K562 (cell line): ENCODE data around the gene KCNA1. TPM values are rescaled to one million over a fixed set of nuclear protein-coding genes. Genes with fewer than 3 reads are reported as not detected.

Source experiments
- ATAC-seq: fragments of 200-7000 bp; cut with Tn5 transposase; 3 replicates; pipeline ENCODE4 v1.9.1; 2020; ENCODE audit warnings: moderate library complexity
- BruUV-seq: library from RNA; stranded (reverse); fragments of 400-500 nt; replicated peaks from 2 replicates; lab custom pipeline; 2021; lab: Mats Ljungman, UMichigan
- CTCF ChIA-PET: fragments of 300-600 bp; formaldehyde crosslinking; extraction: SDS; loops from one replicate; lab custom pipeline; 2021; ENCODE audit warnings: low intra/inter-chr PET ratio; lab: Yijun Ruan, JAX
- POLR2A ChIA-PET: fragments of 300-600, 350-650 bp; sonication (Branson Sonifier 250); formaldehyde crosslinking; extraction: SDS; loops from one replicate; lab custom pipeline; 2021; ENCODE audit warnings: antibody characterized with exemption, inconsistent platforms; lab: Yijun Ruan, JAX
- DNase-seq, 4 experiments: peaks; one replicate each; pipeline versions ENCODE4 v3.0.0 to v3.0.0-alpha.2; 2011 to 2018; ENCODE audit warnings: low spot score in 3 of 4, mixed read lengths in 3 of 4; ENCODE audit errors: extremely low read depth in 1 of 4
- FAIRE-seq: peaks from 2 replicates; lab custom pipeline; 2011; peaks lifted over from hg19 to GRCh38; lab: Jason Lieb, UNC
- H2AFZ ChIP-seq: 2 replicates; pipeline ENCODE4 v1.6.0; 2011; ENCODE audit warnings: low read depth, low read length, control low read depth, inconsistent platforms
- H3K27ac ChIP-seq: fragments of 200-600 bp; 3 replicates; pipeline ENCODE4 v1.8.0; 2011; ENCODE audit warnings: low read depth, mild to moderate bottlenecking, control low read depth, inconsistent platforms, low read length, moderate library complexity, mixed read lengths; ENCODE audit errors: extremely low read depth
- H3K27me3 ChIP-seq, 2 experiments: fragments of 300-600 bp in 1 of 2; 2 replicates in 1 of 2; 3 replicates in 1 of 2; pipeline versions ENCODE4 v1.6.0 to v1.8.0; 2011; ENCODE audit warnings: inconsistent platforms in 2 of 2, low read length in 2 of 2, mild to moderate bottlenecking in 1 of 2, mixed read lengths in 1 of 2, moderate library complexity in 1 of 2; ENCODE audit not compliant: control insufficient read depth in 2 of 2, insufficient read depth in 2 of 2
- H3K36me3 ChIP-seq: fragments of 300-600 bp; 3 replicates; pipeline ENCODE4 v1.8.0; 2011; ENCODE audit warnings: mild to moderate bottlenecking, low read length, inconsistent platforms; ENCODE audit not compliant: control insufficient read depth, insufficient read depth
- H3K4me1 ChIP-seq, 2 experiments: fragments of 200-600 bp in 1 of 2; replicated peaks in 1 of 2; 2 replicates in 1 of 2; 3 replicates in 1 of 2; pipeline versions ENCODE4 v1.5.1 to v1.8.0; 2011; ENCODE audit warnings: inconsistent platforms in 2 of 2, low read length in 2 of 2, mild to moderate bottlenecking in 1 of 2, mixed read lengths in 1 of 2, moderate library complexity in 1 of 2; ENCODE audit not compliant: control insufficient read depth in 2 of 2, insufficient read depth in 2 of 2
- H3K4me2 ChIP-seq: 2 replicates; pipeline ENCODE4 v1.6.1; 2011; ENCODE audit warnings: low read length, control low read depth, inconsistent platforms, mixed read lengths; ENCODE audit not compliant: insufficient read depth
- H3K4me3 ChIP-seq: fragments of 200-600 bp; sonication (generic), shearing (Covaris generic); 2 replicates; pipeline ENCODE4 v1.5.1; 2016; ENCODE audit warnings: control low read depth, inconsistent platforms
- H3K79me2 ChIP-seq: fragments of 200-600 bp; 3 replicates; pipeline ENCODE4 v1.8.0; 2011; ENCODE audit warnings: low read length, inconsistent platforms; ENCODE audit not compliant: control insufficient read depth, insufficient read depth
- H3K9ac ChIP-seq, 2 experiments: 2 replicates each; pipeline versions ENCODE4 v1.6.0 to v1.6.1; 2011; ENCODE audit warnings: low read depth in 2 of 2, low read length in 2 of 2, control low read depth in 1 of 2, inconsistent platforms in 1 of 2, mild to moderate bottlenecking in 1 of 2, mixed read lengths in 1 of 2; ENCODE audit not compliant: insufficient read depth in 1 of 2
- H3K9me1 ChIP-seq: one replicate; pipeline ENCODE4 v1.6.0; 2011; ENCODE audit warnings: inconsistent platforms, mild to moderate bottlenecking, low read length, moderate library complexity; ENCODE audit not compliant: control insufficient read depth, insufficient read depth
- H3K9me3 ChIP-seq: replicated peaks from 2 replicates; pipeline ENCODE4 v1.5.1; 2011; ENCODE audit warnings: low read depth, low read length, inconsistent platforms; ENCODE audit not compliant: control insufficient read depth, insufficient read depth
- H4K20me1 ChIP-seq: replicated peaks from 2 replicates; pipeline ENCODE4 v1.6.1; 2011; ENCODE audit warnings: low read length, inconsistent platforms, mixed read lengths; ENCODE audit not compliant: control insufficient read depth, insufficient read depth
- CBX1 ChIP-seq: sonication (generic); IDR thresholded peaks from 2 replicates; pipeline ENCODE4 v1.6.1; 2016; ENCODE audit warnings: antibody characterized with exemption, low read depth, mild to moderate bottlenecking
- FOXK2 ChIP-seq, 2 experiments: fragments of 450-650 bp; IDR thresholded peaks in 1 of 2; conservative IDR thresholded peaks in 1 of 2; 2 replicates each; pipeline ENCODE4 v1.6.1; 2016; ENCODE audit warnings: low read depth in 2 of 2, mild to moderate bottlenecking in 1 of 2
- HINFP ChIP-seq: fragments of 450-650 bp; conservative IDR thresholded peaks from 2 replicates; pipeline ENCODE4 v1.6.1; 2016; ENCODE audit warnings: missing genetic modification characterization, low read depth, mild to moderate bottlenecking, control low read depth, missing compliant biosample characterization
- HNRNPLL ChIP-seq: fragments of 200-400 bp; formaldehyde crosslinking; IDR thresholded peaks from 2 replicates; pipeline ENCODE4 v1.6.1; 2017; ENCODE audit warnings: low read length, low read depth, mild to moderate bottlenecking; ENCODE audit not compliant: poor library complexity, severe bottlenecking
- MCM2 ChIP-seq: fragments of 450-650 bp; IDR thresholded peaks from 2 replicates; pipeline ENCODE4 v1.6.1; 2017; ENCODE audit warnings: low read depth, mild to moderate bottlenecking
- RB1 ChIP-seq: fragments of 450-650 bp; IDR thresholded peaks from 2 replicates; pipeline ENCODE4 v1.6.1; 2017; ENCODE audit warnings: low read depth, mild to moderate bottlenecking
- SIN3A ChIP-seq, 2 experiments: fragments of 150-350 bp in 1 of 2; IDR thresholded peaks; 2 replicates each; pipeline ENCODE4 v1.6.1; 2011 to 2016; ENCODE audit warnings: borderline replicate concordance in 2 of 2, low read depth in 2 of 2, low read length in 2 of 2, mild to moderate bottlenecking in 2 of 2, moderate library complexity in 2 of 2; ENCODE audit not compliant: control insufficient read depth in 1 of 2
- SOX6 ChIP-seq: fragments of 450-650 bp; IDR thresholded peaks from 2 replicates; pipeline ENCODE4 v1.6.1; 2014; ENCODE audit warnings: mild to moderate bottlenecking
- ZMIZ1 ChIP-seq, 2 experiments: fragments of 150-350 bp in 1 of 2; IDR thresholded peaks; 2 replicates each; pipeline ENCODE4 v1.6.1; 2012 to 2016; ENCODE audit warnings: low read depth in 2 of 2, low read length in 2 of 2, mild to moderate bottlenecking in 1 of 2, moderate library complexity in 1 of 2
- ZNF316 ChIP-seq: fragments of 450-650 bp; IDR thresholded peaks from 2 replicates; pipeline ENCODE4 v1.6.1; 2016
- ZNF551 ChIP-seq: fragments of 250-450 bp; sonication (Bioruptor Pico); IDR thresholded peaks from 2 replicates; pipeline ENCODE4 v1.5.0; 2021; ENCODE audit warnings: mild to moderate bottlenecking, moderate library complexity
- WGBS: fragments of 100-300 bp; shearing (Covaris generic); methylation state at CpG from one replicate; pipeline ENCODE4 v1.1.6; 2016; ENCODE audit warnings: low coverage, mixed read lengths; ENCODE audit not compliant: insufficient coverage; ENCODE audit errors: missing lambda C conversion rate; 5-methylcytosine and 5-hydroxymethylcytosine counted together
- in situ Hi-C: fragments of 300-500 bp; cut with MboI; formaldehyde crosslinking; loops from 4 replicates; pipeline ENCODE4 v1.15.0; 2018; ENCODE audit warnings: inconsistent platforms, mixed read lengths
- intact Hi-C: fragments of 100-400 bp; cut with micrococcal nuclease; formaldehyde crosslinking; loops from 2 replicates; pipeline ENCODE4 v1.14.2; 2022
- polyA plus RNA-seq, 8 experiments: library from polyadenylated mRNA; depleted of rRNA in 4 of 8; stranded (reverse) in 5 of 8; unstranded in 3 of 8; fragments of >200 nt; fragmentation: Nextera tagmentation in 2 of 8; fragmentation: Illumina TruSeq in 1 of 8; extraction: Ambion mirVana in 2 of 8; extraction: Trizol in 1 of 8; gene quantifications; 2 replicates each; pipeline versions ENCODE4 v1.2.1 to v1.2.3, GENCODE V29; 2011 to 2014; ENCODE audit warnings: inconsistent platforms in 1 of 8, missing spikeins in 1 of 8
- total RNA-seq, 7 experiments: library from RNA; depleted of rRNA in 6 of 7; stranded (reverse); fragments of >200 nt in 6 of 7; fragmentation: Illumina TruSeq in 2 of 7; extraction: Trizol in 2 of 7; gene quantifications; 2 replicates each; pipeline versions ENCODE4 v1.2.1 to v1.2.3, GENCODE V29; 2011 to 2021; ENCODE audit warnings: low replicate concordance in 1 of 7

KCNA1 gene
- total and polyA plus RNA-seq, 9 of the 15 experiments (the other 6 are each of a cell fraction or from before 2014, with no cell fraction given): not detected

- no peak overlapping the region for H3K27ac ChIP-seq
- DNase-seq (no peak), ATAC-seq (no peak), FAIRE-seq (no peak)
- no peak overlapping the region for H3K4me3 ChIP-seq
- H3K9me3 ChIP-seq: no peaks in the 10 kb centered on the region
- peaks cover 0 to 9% of the 10 kb centered on the region in 2 experiments; a peak in 2 of 5 replicates for H3K27me3 ChIP-seq
- no peaks in the 10 kb centered on the region for H3K36me3 ChIP-seq
- H3K79me2 ChIP-seq: no peaks in the 10 kb centered on the region
- H3K9ac ChIP-seq: no peak overlapping the region
- no TSS peak for BruUV-seq
- no peaks in the 10 kb centered on the region for H4K20me1 ChIP-seq
- 1% methylated on average over 12 of the region's 12 CpGs for WGBS
- no peaks in the 10 kb centered on the region for H3K4me1 ChIP-seq
- CTCF ChIA-PET: interaction anchor here (0.6 kb wide), 1 partner anchor 16 kb away, joined by 3 read pairs; no protein-coding TSS in a partner anchor
- no peak overlapping the region for H3K4me2 ChIP-seq
- in situ Hi-C loops (no loop called here), intact Hi-C loops (no loop called here)
- no peak for TF ChIP-seq ZNF551 (CRISPR knock-in tag)
- TF ChIP-seq SIN3A (IDR thresholded peaks at IDR 0.05; ENCODE audit: borderline replicate concordance in 2 of 2, control insufficient read depth in 1 of 2, low read depth in 2 of 2, low read length in 2 of 2): no peak
- TF ChIP-seq ZNF316: no peak
- TF ChIP-seq FOXK2 (conservative IDR thresholded peaks at IDR 0.05 in 1 of 2, IDR thresholded peaks at IDR 0.05 in 1 of 2; ENCODE audit: low read depth in 2 of 2): no peak
- no peaks in the 10 kb centered on the region for H3K9me1 ChIP-seq
- H2AFZ ChIP-seq: no peak overlapping the region
- POLR2A ChIA-PET: no interaction called here
Observed at GRCh38 chr12:4947253-4947652, 37.5 kb downstream of the KCNA1 start.

GRCh38 chr12:4951083-4951482 lies 41.4 kb downstream of the KCNA1 start:
- Histone ChIP-seq H3K27ac (no peak overlapping the region), H3K4me1 (no peaks in the 10 kb centered on the region), H3K9ac (no peak overlapping the region), H2AFZ (no peak overlapping the region), H3K36me3 (no peaks in the 10 kb centered on the region), H4K20me1 (no peaks in the 10 kb centered on the region), H3K4me3 (no peak overlapping the region), H3K4me2 (no peak overlapping the region), H3K27me3 (peaks cover 0 to 9% of the 10 kb centered on the region in 2 experiments; a peak in 3 of 5 replicates), H3K79me2 (no peaks in the 10 kb centered on the region), H3K9me1 (no peaks in the 10 kb centered on the region), H3K9me3 (no peaks in the 10 kb centered on the region)
- POLR2A ChIA-PET: no interaction called here
- CTCF ChIA-PET: no interaction called here
- WGBS: 2% methylated on average over 7 of the region's 7 CpGs
- DNase-seq: no peak
- no TSS peak for BruUV-seq
- FAIRE-seq: no peak
- in situ Hi-C loops (no loop called here), intact Hi-C loops (no loop called here)
- no peak for ATAC-seq
- TF ChIP-seq MCM2 (no peak), ZMIZ1 (IDR thresholded peaks at IDR 0.05; ENCODE audit: low read depth in 2 of 2, low read length in 2 of 2) (no peak), RB1 (no peak), HINFP (tag) (no peak), HNRNPLL (no peak), CBX1 (no peak), SOX6 (no peak)
